Central memory CD4-positive, alpha-beta T cell (primary cell): Measurements from ENCODE around the gene DGKZ.

Source experiments
- DNase-seq: peaks from one replicate; pipeline ENCODE4 v3.0.0; 2022

The DGKZ gene

GRCh38 chr11:46397526-46397925 lies 50.3 kb downstream of the DGKZ start:
- no peak for DNase-seq

GRCh38 chr11:46402957-46403902 lies 56.0 kb downstream of the DGKZ start:
- DNase-seq, result no peak

- no peak for DNase-seq
Measured at GRCh38 chr11:46404476-46405017, 57.3 kb downstream of the DGKZ start.

GRCh38 chr11:46407635-46408034 lies 60.4 kb downstream of the DGKZ start:
- DNase-seq, result no peak

- DNase-seq, result no peak
Measured at GRCh38 chr11:46408407-46408986, 61.2 kb downstream of the DGKZ start.

GRCh38 chr11:46410021-46410420 lies 62.8 kb downstream of the DGKZ start:
- no peak for DNase-seq

GRCh38 chr11:46413760-46414465 lies 66.7 kb downstream of the DGKZ start:
- DNase-seq, result no peak

GRCh38 chr11:46414466-46414796 lies 67.2 kb downstream of the DGKZ start:
- no peak for DNase-seq

GRCh38 chr11:46414879-46415278 lies 67.6 kb downstream of the DGKZ start:
- no peak for DNase-seq

- DNase-seq, result no peak
Measured at GRCh38 chr11:46417711-46418110, 70.4 kb downstream of the DGKZ start.

GRCh38 chr11:46418751-46419150 lies 71.5 kb downstream of the DGKZ start:
- no peak for DNase-seq

- no peak for DNase-seq
Measured at GRCh38 chr11:46420513-46420912, 73.2 kb downstream of the DGKZ start.

GRCh38 chr11:46421257-46421880 lies 74.1 kb downstream of the DGKZ start:
- no peak for DNase-seq

- DNase-seq, result no peak
Measured at GRCh38 chr11:46422588-46422987, 75.3 kb downstream of the DGKZ start.

- DNase-seq, result no peak
Measured at GRCh38 chr11:46426233-46426991, 79.1 kb downstream of the DGKZ start.

- DNase-seq, result no peak
Measured at GRCh38 chr11:46427364-46427763, 80.1 kb downstream of the DGKZ start.

- DNase-seq, result no peak
Measured at GRCh38 chr11:46429717-46430116, 82.5 kb downstream of the DGKZ start.
